Mesendoderm (in vitro differentiated cells): Measurements from ENCODE around the gene CHST15.

Experiments used
- DNase-seq: peaks from one replicate; pipeline ENCODE4 v3.0.0; 2013
- H2AK5ac ChIP-seq: 2 replicates; pipeline ENCODE4 v1.6.1; 2013; ENCODE audit warnings: low read length, inconsistent platforms
- H2BK120ac ChIP-seq: 2 replicates; pipeline ENCODE4 v1.6.1; 2013; ENCODE audit warnings: low read depth, mild to moderate bottlenecking, low read length, moderate library complexity, mixed read lengths
- H2BK15ac ChIP-seq: replicated peaks from 2 replicates; pipeline ENCODE4 v1.6.1; 2013; ENCODE audit warnings: low read depth, mild to moderate bottlenecking, moderate library complexity
- H2BK5ac ChIP-seq: 2 replicates; pipeline ENCODE4 v1.6.1; 2013; ENCODE audit warnings: low read length, inconsistent platforms
- H3K18ac ChIP-seq: 2 replicates; pipeline ENCODE4 v1.6.1; 2013; ENCODE audit warnings: mild to moderate bottlenecking, low read length, mixed read lengths
- H3K23ac ChIP-seq: one replicate; pipeline ENCODE4 v1.6.1; 2013; ENCODE audit warnings: low read length
- H3K27ac ChIP-seq: 2 replicates; pipeline ENCODE4 v1.5.1; 2013; ENCODE audit warnings: low read depth, mild to moderate bottlenecking, inconsistent platforms, low read length, moderate library complexity
- H3K27me3 ChIP-seq: 2 replicates; pipeline ENCODE4 v1.6.1; 2013; ENCODE audit warnings: low read length, control low read depth, mild to moderate bottlenecking, inconsistent platforms; ENCODE audit not compliant: insufficient read depth, poor library complexity
- H3K36me3 ChIP-seq: 2 replicates; pipeline ENCODE4 v1.6.1; 2013; ENCODE audit warnings: low read length, inconsistent platforms; ENCODE audit not compliant: control insufficient read depth, insufficient read depth
- H3K4ac ChIP-seq: one replicate; pipeline ENCODE4 v1.6.1; 2013; ENCODE audit warnings: low read depth, mild to moderate bottlenecking, low read length, moderate library complexity
- H3K4me1 ChIP-seq: 2 replicates; pipeline ENCODE4 v1.6.1; 2013; ENCODE audit warnings: low read depth, low read length, inconsistent platforms; ENCODE audit not compliant: control insufficient read depth
- H3K4me2 ChIP-seq: 2 replicates; pipeline ENCODE4 v1.6.1; 2013; ENCODE audit warnings: low read length
- H3K4me3 ChIP-seq: 2 replicates; pipeline ENCODE4 v1.5.1; 2013; ENCODE audit warnings: mild to moderate bottlenecking, low read length
- H3K56ac ChIP-seq: one replicate; pipeline ENCODE4 v1.6.1; 2013; ENCODE audit warnings: low read length
- H3K79me1 ChIP-seq: 2 replicates; pipeline ENCODE4 v1.6.1; 2013; ENCODE audit warnings: low read length, inconsistent platforms
- H3K79me2 ChIP-seq: 2 replicates; pipeline ENCODE4 v1.6.1; 2013; ENCODE audit warnings: mild to moderate bottlenecking, low read length; ENCODE audit not compliant: control insufficient read depth, insufficient read depth
- H3K9ac ChIP-seq: 2 replicates; pipeline ENCODE4 v1.6.1; 2013; ENCODE audit warnings: low read length, inconsistent platforms
- H4K5ac ChIP-seq: one replicate; pipeline ENCODE4 v1.6.1; 2013; ENCODE audit warnings: low read length
- H4K8ac ChIP-seq: one replicate; pipeline ENCODE4 v1.6.1; 2013; ENCODE audit warnings: low read depth, mild to moderate bottlenecking, control low read depth, low read length, moderate library complexity
- WGBS: extraction: QIAGEN DNeasy Blood & Tissue Kit; methylation state at CpG from one replicate; pipeline ENCODE4 v1.1.7; 2013; ENCODE audit warnings: low lambda C conversion rate, missing lambda C conversion rate; ENCODE audit not compliant: insufficient coverage; ENCODE audit errors: extremely low coverage; 5-methylcytosine and 5-hydroxymethylcytosine counted together

CHST15 gene

DNA sequence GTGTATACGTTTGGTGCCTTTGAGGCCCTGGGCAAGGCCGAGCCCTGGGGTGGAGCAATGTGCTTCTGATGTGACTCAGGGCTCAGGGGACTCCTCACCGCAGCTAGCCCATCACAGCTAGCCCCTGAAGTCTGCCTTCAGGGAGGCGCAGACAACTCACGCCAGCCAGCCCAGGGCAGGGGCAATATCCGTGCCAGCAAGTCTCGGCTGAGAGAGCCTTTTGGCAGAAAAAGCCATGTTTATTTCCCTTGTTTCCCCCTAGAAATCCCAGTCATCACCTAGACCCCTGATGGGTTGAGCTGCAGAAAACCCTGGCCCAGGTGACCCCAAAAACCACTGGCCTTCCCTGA is 90.4 kb downstream of the CHST15 start:
- H2BK15ac ChIP-seq, result no peak overlapping the region
- no peak overlapping the region for H3K18ac ChIP-seq
- H3K4ac ChIP-seq, result no peak overlapping the region
- no peak overlapping the region for H4K5ac ChIP-seq
- no peaks in the 10 kb centered on the region for H3K36me3 ChIP-seq
- no CpG with 5 or more reads among the region's 7 CpGs for WGBS
- H4K8ac ChIP-seq, result no peak overlapping the region
- no peaks in the 10 kb centered on the region for H3K4me1 ChIP-seq
- DNase-seq, result no peak
- no peak overlapping the region for H2AK5ac ChIP-seq
- H3K79me2 ChIP-seq, result no peaks in the 10 kb centered on the region
- H3K56ac ChIP-seq, result no peak overlapping the region
- H3K79me1 ChIP-seq, result no peaks in the 10 kb centered on the region
- no peak overlapping the region for H3K4me2 ChIP-seq
- H3K27me3 ChIP-seq, result no peaks in the 10 kb centered on the region
- no peak overlapping the region for H3K4me3 ChIP-seq
- H2BK5ac ChIP-seq, result no peak overlapping the region
- no peak overlapping the region for H3K9ac ChIP-seq
- H3K27ac ChIP-seq, result no peak overlapping the region
- H3K23ac ChIP-seq, result no peak overlapping the region
- H2BK120ac ChIP-seq, result no peak overlapping the region

DNA sequence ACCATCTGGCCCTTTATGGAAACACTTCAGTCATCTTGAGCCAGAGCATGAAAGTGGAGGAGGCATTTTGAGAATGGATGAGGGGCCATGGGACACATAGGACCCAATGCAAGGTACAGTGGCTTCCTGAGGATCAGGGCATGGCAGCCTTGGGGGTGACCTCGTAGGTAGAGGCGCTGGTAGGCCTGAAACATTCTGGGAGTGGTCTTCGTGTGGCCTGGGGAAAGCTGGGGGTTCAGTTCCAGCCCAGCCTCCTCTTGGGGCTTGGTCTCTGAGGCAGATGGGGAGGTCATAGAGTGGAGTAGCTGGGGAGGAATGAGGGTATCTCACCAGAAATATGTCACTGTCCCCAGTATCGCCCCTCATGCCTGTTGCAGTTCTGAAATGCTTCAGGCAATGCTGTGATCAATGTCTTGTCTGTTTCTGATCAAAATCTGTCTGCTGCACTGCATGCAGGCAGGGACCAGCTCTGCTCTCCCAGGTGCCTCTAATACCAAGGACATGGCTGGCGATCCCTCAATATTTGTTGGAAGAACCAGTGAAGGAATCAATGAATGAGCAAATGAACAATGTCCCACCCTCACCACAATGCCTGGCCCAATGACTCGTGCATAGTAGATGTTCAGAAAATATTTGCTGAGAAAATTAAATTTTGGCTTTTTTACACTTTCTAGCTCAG is 90.9 kb downstream of the CHST15 start:
- no peak overlapping the region for H2AK5ac ChIP-seq
- H3K56ac ChIP-seq, result no peak overlapping the region
- DNase-seq, result no peak
- H3K9ac ChIP-seq, result no peak overlapping the region
- H3K79me1 ChIP-seq, result no peaks in the 10 kb centered on the region
- no peak overlapping the region for H3K23ac ChIP-seq
- no peak overlapping the region for H2BK120ac ChIP-seq
- no peaks in the 10 kb centered on the region for H3K27me3 ChIP-seq
- no peaks in the 10 kb centered on the region for H3K36me3 ChIP-seq
- no peak overlapping the region for H3K27ac ChIP-seq
- H3K4ac ChIP-seq, result no peak overlapping the region
- no peak overlapping the region for H2BK5ac ChIP-seq
- no peak overlapping the region for H3K18ac ChIP-seq
- H4K8ac ChIP-seq, result no peak overlapping the region
- WGBS, result no CpG with 5 or more reads among the region's 6 CpGs
- H3K4me3 ChIP-seq, result no peak overlapping the region
- no peaks in the 10 kb centered on the region for H3K79me2 ChIP-seq
- H2BK15ac ChIP-seq, result no peak overlapping the region
- H3K4me1 ChIP-seq, result no peaks in the 10 kb centered on the region
- H4K5ac ChIP-seq, result no peak overlapping the region
- no peak overlapping the region for H3K4me2 ChIP-seq

DNA sequence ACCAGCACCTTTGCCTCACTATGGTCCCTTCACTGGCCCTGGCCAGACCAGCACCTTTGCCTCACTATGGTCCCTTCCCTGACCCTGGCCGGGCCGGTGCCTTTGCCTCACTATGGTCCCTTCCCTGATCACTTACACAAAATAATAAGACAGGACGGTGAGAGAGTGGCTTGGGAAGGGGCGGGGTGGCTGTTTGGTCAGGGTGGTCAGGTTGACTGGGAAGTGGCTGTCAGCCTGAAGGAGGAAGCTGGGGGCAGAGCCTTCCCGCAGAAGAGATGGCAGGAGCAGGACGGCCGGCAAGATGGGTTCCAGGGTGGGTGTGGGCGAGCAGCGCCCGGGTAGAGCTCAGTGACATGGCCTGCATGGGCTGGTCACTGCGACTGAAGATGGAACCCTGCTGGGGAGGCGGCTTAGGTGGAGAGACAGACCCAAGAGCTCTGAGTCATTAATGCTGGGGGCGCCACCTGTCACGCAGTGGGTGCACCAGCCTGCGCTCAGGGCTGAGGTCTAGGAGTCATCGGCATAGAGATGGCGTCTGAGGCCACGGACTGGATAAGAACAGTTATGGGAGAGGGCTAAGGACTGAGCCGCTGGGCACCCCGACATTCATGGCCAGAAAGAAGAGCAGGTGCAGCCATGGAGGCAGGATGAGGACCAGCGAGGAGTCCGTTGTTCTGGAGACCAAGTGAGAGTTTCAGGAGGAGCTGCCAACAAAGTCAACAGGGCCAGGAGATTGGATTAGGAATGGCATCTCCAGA is 91.8 kb downstream of the CHST15 start:
- Histone ChIP-seq H3K27me3 (no peaks in the 10 kb centered on the region), H3K4me1 (no peaks in the 10 kb centered on the region), H3K23ac (no peak overlapping the region), H4K8ac (no peak overlapping the region), H3K18ac (no peak overlapping the region), H3K79me2 (no peaks in the 10 kb centered on the region), H3K4me2 (no peak overlapping the region), H2BK5ac (no peak overlapping the region), H3K4me3 (no peak overlapping the region), H3K79me1 (no peaks in the 10 kb centered on the region), H3K27ac (no peak overlapping the region), H3K9ac (no peak overlapping the region), H3K36me3 (no peaks in the 10 kb centered on the region), H3K4ac (no peak overlapping the region), H4K5ac (no peak overlapping the region), H3K56ac (no peak overlapping the region), H2BK15ac (no peak overlapping the region), H2AK5ac (no peak overlapping the region), H2BK120ac (no peak overlapping the region)
- no peak for DNase-seq
- WGBS, result no CpG with 5 or more reads among the region's 22 CpGs

DNA sequence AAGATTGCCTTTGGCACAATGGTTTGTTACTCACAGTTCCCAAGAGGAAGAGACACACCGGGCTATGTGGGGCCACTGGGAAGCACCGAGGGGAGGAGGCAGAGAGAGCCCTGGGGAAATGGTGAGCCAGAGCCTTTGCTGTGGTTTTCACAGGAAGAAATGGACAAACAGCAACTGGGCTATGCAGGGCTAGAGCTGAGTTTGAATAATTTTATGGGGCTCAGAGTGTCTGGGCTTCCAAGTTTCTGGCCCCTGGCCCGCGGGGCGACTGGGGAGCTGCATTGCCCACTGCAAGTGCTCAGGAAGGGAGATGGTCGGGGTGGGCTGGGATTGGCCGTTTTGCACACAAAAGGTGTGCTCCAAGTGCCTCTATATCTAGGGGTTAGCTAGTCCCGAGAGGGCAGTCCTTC is 92.6 kb downstream of the CHST15 start:
- H3K4me3 ChIP-seq, result no peak overlapping the region
- H3K79me1 ChIP-seq, result no peaks in the 10 kb centered on the region
- H4K5ac ChIP-seq, result no peak overlapping the region
- H3K23ac ChIP-seq, result no peak overlapping the region
- no CpG with 5 or more reads among the region's 8 CpGs for WGBS
- H4K8ac ChIP-seq, result no peak overlapping the region
- no peak overlapping the region for H3K18ac ChIP-seq
- no peak overlapping the region for H2BK15ac ChIP-seq
- no peak overlapping the region for H3K4ac ChIP-seq
- no peak overlapping the region for H2BK5ac ChIP-seq
- no peaks in the 10 kb centered on the region for H3K36me3 ChIP-seq
- no peak overlapping the region for H3K9ac ChIP-seq
- no peak overlapping the region for H2AK5ac ChIP-seq
- no peaks in the 10 kb centered on the region for H3K4me1 ChIP-seq
- H3K27me3 ChIP-seq, result no peaks in the 10 kb centered on the region
- H3K56ac ChIP-seq, result no peak overlapping the region
- H3K4me2 ChIP-seq, result no peak overlapping the region
- no peak overlapping the region for H2BK120ac ChIP-seq
- no peaks in the 10 kb centered on the region for H3K79me2 ChIP-seq
- no peak for DNase-seq
- H3K27ac ChIP-seq, result no peak overlapping the region

DNA sequence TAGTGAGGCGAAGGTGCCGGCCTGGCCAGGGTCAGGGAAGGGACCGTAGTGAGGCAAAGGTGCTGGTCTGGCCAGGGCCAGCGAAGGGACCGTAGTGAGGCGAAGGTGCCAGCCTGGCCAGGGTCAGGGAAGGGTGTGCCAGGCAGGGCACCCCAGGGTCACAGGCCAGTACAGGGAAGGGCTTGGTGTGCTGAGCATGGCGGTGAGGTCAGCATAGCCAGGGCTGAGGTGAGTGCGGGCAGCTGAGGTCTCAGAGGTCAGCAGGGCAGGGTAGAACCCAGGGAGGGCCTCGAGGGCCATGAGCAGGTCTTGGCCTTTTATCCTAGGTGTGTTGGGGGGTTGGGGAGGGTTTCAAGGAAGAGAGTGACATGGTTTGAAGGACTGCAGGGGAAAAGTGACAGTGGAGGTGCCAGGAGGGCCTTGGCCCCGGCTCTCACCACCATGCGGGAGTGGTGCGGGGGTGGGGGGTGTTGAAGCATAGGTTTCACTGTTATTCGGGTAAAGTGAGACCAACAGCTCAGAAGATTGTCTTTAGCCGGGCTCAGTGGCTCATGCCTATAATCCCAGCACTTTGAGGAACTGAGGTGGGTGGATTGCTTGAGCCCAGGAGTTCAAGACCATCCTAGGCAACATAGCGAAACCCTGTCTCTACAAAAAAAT is 93.3 kb downstream of the CHST15 start:
- Histone ChIP-seq H3K79me2 (no peaks in the 10 kb centered on the region), H2BK5ac (no peak overlapping the region), H3K56ac (no peak overlapping the region), H3K27ac (no peak overlapping the region), H3K4me1 (no peaks in the 10 kb centered on the region), H3K79me1 (no peaks in the 10 kb centered on the region), H2BK15ac (no peak overlapping the region), H4K5ac (no peak overlapping the region), H2BK120ac (no peak overlapping the region), H4K8ac (no peak overlapping the region), H3K9ac (no peak overlapping the region), H3K4me2 (no peak overlapping the region), H3K18ac (no peak overlapping the region), H3K4me3 (no peak overlapping the region), H3K4ac (no peak overlapping the region), H3K23ac (no peak overlapping the region), H3K27me3 (no peaks in the 10 kb centered on the region), H2AK5ac (no peak overlapping the region), H3K36me3 (no peaks in the 10 kb centered on the region)
- no peak for DNase-seq
- no CpG with 5 or more reads among the region's 15 CpGs for WGBS
